MM.1S (cell line): ENCODE measurements around the gene PTGDR2.

Experiments
- CTCF ChIP-seq: fragments of 300-600 bp; sonication (generic); IDR thresholded peaks from 2 replicates; pipeline ENCODE4 v1.5.1; 2016; ENCODE audit warnings: antibody characterized with exemption, low read length, mixed read lengths
- EZH2 ChIP-seq: fragments of 300-600 bp; sonication (generic); optimal IDR thresholded peaks from 2 replicates; pipeline ENCODE3; 2017; ENCODE audit warnings: low read depth, mild to moderate bottlenecking, antibody characterized with exemption, low read length, mixed read lengths

- TF ChIP-seq CTCF (no peak), EZH2 (no peak)
These were observed 45.2 kb downstream of the PTGDR2 start for GRCh38 chr11:60810569-60810968.
